ENCODE results near the gene ANKLE1.
"Not testable (repeated sequence)": the region's sequence is repeated elsewhere in the genome, so short reads cannot be mapped to it uniquely, and the experiment has no call there.

ANKLE1 gene

DNA sequence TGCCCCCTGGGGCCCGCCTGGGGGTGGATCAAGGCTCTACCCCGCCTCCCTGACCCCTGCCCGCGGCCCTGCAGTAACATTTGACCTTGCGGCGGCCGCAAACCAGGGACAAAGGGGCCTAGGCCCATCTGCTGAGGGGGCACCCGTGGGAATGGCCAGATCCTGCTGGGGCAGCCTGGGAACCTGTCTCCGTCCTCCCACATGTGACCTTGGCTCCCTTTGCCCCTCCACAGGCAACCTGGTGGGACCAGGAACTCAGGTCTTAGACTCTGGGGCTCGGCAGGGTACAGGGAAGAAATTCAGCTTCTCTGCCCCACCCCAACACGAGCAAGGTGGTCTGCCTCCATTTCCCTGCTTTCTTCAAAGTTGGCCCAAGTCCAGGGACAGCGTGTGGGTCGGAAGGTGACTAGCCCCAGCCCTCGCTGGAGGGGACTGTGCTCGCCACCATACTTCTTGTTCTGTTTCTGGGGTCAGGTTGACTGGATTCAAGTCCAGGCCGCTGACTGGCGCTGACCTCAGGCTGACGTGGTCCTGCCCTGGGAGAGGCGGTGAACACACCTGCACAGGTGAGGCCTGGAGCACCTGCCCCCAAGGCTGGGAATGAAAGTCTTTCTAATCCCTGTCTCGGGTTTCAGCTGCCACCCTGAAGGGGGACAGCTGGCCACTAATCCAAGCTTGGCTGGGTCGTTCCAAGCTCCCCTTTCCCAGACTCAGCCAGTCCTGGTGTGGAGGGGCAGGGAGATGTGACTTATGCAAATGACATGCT is 33.5 kb upstream of the ANKLE1 start:
- DNase-seq = no peak

DNA sequence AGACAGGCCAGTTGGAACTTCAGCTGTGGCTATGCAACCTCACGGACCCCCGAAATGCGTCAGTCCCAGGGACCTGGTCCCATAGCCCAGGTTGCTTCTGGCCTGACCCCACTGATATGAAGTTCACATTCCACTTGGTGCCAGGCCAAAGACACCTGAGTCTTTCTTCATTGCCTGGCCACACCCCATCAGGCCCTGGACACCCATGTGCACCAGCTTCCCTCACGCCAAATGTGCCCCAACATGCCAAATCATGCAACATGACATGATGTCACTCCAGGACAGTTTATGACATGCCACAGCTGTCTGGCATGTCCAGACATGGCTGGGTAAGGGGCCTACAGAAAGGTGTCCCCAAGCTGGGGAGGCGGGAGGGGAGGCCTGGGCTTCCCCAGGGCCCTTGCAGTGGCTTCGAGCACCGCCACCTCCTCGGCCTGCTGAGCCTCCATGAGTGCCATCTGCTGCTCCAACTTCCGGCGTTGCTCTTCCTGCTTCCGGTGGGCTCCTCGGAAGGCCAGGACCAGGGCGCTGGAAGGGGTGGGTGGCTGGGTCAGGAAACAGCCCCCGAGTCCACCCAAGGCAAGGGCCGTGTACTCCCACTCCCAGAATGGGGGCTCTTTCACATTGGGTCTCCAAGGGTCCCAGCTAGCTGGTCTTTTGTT is 31.7 kb upstream of the ANKLE1 start:
- no peak for DNase-seq

DNA sequence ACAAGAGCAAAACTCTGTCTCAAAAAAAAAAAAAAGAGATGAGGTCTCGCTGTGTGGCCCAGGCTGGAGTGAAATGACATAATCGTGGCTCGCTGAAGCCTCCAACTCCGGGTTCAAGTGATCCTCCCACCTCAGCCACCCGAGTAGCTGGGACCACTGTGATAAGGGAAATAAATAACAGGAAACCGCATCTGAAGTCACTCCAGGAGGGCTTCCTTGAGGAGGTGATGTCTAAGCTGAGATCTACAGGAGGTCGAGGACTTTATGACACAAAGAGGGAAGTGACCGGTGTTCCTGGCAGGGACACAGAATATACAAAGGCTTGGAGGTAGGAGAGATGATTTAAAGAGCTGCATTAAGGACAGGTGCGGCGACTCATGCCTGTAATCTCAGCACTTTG is 27.1 kb upstream of the ANKLE1 start:
- no peak for DNase-seq

DNA sequence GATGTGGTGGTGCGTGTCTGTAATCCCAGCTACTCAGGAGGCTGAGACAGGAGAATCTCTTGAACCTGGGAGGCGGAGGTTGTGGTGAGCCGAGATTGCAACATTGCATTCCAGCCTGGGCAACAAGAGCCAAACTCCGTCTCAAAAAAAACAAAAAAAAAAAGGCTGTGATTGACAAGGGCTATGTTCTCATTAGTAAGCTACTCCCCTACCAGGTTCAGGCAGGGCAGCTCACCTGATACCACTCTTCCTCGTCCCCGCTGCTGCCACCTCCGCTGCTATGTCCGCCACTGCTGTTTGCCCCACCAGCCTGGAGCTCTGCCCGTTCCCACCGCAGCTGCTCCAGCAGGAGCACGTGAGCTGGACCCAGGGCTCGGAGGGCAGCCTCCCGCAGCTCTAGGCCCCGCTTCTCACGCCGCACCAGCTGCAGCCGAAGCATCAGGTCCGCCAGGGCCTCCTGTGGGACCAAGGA is 26.5 kb upstream of the ANKLE1 start:
- DNase-seq = no peak

DNA sequence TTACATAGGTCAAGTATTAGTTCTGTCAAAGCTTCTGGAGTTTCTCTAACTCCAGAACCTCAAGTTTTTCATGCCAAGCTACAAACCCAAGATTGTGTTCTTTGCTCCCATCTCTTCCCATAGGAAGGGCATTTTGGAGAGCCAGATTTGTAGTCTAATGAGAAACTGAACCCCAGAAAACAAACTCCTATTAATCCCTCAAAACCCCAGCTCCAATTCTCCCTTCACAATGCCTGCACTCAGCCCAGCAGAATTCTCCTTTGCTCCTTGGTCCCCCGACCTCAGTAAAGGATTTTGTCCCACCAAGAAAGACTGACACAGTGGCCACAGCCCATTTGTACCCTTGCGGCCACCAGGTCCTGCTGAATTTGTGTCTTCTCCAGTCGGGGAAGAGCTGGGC is 25.6 kb upstream of the ANKLE1 start:
- DNase-seq = no peak

DNA sequence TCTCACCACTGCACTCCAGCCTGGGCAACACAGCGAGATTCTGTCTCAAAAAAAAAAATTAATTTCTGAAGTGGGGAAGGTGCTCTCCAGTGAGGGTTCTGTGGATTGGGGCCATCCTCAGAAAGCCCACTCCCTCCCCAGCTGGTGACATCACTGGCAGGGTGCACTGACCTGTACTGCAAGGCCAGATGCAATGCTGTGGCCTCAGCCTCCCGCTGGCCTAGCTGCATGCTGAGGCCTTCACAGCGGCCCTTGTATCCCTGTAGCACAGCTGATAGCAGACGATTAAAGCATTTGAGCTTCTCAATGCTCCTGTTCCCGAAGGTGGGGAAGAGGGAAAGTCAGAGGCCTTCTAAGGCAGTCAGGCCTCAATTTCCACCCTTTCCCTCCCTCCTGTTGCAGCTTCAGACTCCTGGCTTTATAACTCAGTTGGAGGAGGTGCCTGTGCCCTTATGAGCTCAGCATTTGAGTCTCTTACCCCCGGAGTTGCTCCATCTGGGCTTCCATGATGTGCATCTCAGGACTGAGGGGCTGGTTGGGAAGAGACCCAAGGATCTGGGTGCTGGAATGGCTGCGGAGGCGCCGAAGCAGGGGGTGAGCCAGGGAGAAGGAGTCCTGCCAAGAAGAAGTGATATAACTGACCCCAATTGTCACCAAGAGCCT is 22.5 kb upstream of the ANKLE1 start:
- DNase-seq = no peak

DNA sequence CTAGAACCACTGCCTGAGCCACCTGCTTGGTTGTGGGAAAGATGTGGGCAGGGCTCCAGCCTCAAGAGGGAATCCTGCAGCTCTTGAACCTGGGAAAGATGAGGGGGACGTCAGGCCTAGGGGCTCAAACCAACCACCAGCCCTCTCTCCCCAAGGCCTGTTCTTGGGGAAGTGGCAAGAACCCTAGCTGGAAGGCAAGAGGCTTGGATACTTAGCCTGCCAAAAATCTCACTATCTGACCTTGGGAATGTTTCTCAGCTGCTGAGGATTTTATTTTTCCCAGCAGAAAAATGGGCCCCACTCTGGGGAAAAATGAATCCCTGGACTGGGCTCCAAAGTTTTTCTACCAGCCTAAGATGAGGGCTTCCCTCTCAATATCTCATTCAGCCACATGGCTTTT is 21.8 kb upstream of the ANKLE1 start:
- DNase-seq = no peak

DNA sequence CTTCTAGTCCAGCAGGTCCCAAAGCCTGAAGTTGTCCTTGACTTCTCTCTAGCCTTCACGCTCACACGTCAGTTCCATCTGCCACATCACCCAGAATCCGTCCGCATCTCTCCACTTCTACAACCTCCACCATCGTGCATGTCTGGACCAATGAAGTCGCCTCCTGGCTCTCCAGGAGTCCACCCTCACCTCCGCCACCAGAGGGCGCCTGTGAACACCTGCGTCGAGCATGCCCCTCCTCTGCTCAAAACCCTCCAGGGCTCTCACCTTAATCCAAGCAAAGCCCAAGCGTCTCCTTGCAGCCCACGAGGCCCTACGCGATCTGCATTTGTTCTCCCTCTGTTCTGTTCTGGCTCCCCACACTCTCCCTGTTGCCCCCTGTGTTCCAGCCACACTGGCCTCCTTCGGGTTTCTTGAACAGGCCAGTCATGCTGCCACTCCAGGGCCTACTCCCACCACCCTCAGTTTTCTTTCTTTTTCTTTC is 20.8 kb upstream of the ANKLE1 start:
- peak; percentile 88 for DNase-seq

DNA sequence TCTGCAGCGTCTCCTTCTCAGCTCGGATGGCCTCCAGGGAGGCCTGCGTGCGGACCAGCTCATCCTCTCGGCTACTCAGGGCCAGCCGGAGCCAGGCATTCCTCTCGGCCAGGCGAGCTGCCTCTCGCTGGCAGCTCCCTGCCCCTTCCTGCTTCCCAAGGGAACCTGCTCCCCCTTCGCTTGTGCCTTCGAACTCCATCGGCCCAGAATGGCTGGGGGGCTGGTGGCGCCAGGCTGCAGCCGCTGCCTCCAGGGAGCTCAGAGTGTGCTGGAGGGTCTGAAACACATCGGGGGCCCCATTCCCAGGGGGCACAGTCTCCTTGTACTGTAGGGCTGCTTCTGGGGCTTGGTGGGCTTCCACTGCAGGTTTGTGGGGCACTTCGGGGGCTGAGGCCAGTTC is 19.1 kb upstream of the ANKLE1 start:
- DNase-seq = no peak

DNA sequence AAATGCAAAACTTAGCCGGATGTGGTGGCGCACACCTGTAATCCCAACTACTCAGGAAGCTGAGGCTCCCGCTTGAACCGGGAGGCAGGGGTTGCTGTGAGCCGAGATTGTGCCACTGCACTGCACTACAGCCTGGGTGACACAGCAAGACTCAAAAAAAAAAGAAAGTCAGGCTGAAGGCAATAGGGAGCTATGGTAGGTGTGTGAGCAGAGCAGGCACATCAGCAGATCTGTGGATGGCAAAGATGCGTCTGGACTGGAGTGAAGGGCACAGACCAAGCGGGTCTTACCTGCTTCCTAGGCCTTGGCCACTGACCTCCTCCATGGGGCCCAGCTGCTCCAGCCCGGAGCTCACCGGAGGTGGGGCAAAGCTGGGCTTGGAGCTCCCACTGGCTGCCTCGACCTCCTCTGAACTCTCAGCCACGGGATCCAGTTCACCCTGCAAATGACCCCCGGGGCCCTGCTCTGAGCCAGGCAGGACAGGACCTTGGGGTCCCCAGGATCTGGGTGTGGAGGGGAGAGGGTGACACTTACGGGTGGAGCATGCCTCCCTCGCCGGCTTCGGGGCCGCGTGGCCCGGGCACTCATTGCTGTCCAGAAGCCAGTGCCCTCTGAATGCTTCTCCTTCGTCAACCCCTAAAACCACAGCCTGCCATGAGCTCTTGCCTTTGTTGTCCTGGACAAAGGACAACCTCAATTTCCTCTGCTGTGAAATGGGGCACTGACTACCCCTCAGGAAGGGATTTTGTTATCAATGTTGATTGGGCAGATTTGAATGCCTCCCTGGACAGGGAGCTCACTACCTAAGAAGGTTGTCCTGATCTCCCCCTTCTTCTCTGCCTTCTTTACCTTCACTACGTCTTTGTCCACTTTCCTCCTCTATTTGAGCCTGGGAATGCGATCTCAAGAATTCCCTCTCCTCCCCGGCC is 17.7 kb upstream of the ANKLE1 start:
- no peak for DNase-seq

DNA sequence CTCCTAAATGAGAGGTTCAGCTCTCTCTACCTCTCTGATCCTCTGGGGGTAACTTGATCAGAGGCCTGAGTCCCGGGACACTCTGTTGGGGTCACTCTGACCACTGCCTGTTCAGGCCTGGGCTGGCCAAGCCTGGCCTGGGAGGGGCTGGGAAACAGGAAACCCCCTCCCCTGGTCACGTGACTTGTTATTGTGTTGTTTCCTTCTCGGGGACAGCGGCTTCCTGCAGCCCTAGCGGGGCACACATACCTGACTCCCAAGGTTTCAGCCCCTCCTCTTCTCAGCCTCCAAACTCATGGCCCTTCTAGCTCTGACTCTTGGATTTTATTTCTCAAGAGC is 17.1 kb upstream of the ANKLE1 start, which contains the start of gene USHBP1:
TSS of gene USHBP1 (minus strand) at position 105 of the 339 bp plus-strand sequence. CDS start 446 bp downstream, outside the sequence.
- no peak for DNase-seq

DNA sequence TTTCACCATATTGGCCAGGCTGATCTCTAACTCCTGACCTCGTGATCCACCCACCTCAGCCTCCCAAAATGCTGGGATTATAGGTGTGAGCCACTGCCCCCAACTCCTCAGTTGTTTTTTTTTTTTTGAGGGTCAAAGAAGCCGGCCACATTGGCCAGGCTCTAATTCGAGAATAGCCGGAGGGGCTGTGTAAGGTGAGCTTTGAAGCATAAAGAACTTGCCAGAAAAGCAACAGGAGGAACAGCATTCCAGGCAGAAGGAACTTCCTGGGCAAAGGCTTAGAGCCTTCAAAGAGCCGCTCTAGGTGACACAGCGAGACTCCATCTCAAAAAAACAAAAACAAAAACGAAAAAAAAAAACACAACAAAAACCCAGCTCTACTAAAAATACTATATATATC is 15.7 kb upstream of the ANKLE1 start:
- no peak for DNase-seq

DNA sequence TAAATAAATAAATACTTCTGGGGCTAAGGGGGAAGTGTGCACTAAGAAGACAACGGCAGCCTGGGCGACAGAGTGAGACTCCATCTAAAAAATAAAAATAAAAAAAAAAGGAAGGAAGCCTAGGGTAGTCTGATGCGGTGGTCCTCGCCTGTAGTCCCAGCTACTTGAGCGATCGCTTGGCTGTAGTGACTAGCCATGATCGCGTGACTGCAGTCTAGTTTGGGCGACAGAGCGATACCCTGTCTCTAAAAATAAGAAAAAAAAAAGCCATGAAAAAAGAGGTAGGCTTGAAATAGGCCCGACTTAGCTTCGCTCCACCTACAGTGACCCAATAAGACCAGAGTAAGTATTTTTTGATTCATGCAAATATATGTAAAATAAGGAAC is 15.1 kb upstream of the ANKLE1 start:
- no peak for DNase-seq

DNA sequence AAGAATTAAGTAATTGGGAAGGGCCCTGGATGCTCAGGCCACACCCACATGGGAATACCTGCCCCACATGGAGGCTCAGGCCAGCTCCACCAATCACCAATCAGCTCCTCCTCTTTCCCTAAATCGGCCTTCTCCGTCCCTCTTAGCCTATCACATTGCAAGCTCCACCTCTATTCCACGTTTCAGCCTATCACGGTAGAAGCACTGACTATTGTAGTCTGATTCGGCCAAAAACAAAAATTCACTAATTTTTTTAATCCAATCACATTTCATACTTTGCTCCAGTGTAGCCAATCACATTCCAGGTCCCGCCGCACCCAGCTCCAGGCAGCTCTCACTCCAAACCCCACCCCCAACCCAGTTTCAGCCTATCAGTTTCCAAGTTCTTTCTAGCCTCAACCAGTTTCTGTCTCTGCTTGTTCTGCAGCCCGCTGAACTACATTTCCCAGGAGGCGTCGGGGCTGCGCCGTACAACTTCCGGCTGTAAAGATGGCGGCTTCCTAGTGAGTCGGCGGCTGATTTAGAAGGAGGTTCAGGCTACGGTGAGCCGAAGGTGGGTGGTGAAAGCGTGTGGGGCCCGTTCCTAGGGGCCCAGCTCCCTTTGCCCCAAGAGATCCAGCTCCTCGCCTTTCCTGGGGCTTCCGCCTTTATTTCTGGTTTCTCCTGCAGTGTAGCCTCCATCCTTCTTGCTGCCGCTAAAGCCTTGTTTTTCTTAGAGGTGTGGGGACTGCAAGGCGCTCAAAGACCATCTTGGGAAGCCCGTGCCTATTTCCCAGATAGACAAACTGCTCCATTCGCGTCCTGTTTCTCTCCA is 14.5 kb upstream of the ANKLE1 start, which contains the start of gene BABAM1:
TSS of gene BABAM1 (plus strand) at position 469 of the 814 bp plus-strand sequence. CDS start 1,364 bp downstream, outside the sequence.
- peak; percentile 92 to 94 for DNase-seq

DNA sequence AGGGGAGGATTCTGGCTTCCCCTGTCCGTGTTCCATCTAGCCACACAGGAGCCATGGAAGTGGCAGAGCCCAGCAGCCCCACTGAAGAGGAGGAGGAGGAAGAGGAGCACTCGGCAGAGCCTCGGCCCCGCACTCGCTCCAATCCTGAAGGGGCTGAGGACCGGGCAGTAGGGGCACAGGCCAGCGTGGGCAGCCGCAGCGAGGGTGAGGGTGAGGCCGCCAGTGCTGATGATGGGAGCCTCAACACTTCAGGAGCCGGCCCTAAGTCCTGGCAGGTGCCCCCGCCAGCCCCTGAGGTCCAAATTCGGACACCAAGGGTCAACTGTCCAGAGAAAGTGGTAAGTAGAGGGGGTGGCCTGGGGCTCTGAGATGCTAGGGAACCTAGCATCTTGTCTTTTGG is 12.9 kb upstream of the ANKLE1 start:
- no peak for DNase-seq

DNA sequence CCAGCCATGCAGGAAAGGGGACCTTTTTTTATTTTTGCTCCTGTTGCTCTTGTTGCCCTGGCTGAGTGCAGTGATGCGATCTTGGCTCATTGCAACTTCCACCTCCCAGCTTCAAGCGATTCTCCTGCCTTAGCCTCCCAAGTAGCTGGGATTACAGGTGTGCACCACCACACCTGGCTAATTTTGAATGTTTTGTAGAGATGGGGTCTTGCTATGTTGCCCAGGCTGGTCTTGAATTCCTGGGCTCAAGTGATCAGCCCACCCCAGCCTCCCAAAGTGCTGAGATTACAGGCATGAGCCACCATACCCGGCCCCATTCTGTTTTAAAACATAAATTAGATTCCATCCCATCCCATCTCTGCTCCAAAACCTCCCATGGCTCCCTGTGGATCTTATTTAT is 6.8 kb upstream of the ANKLE1 start:
- not testable (repeated sequence) for DNase-seq

DNA sequence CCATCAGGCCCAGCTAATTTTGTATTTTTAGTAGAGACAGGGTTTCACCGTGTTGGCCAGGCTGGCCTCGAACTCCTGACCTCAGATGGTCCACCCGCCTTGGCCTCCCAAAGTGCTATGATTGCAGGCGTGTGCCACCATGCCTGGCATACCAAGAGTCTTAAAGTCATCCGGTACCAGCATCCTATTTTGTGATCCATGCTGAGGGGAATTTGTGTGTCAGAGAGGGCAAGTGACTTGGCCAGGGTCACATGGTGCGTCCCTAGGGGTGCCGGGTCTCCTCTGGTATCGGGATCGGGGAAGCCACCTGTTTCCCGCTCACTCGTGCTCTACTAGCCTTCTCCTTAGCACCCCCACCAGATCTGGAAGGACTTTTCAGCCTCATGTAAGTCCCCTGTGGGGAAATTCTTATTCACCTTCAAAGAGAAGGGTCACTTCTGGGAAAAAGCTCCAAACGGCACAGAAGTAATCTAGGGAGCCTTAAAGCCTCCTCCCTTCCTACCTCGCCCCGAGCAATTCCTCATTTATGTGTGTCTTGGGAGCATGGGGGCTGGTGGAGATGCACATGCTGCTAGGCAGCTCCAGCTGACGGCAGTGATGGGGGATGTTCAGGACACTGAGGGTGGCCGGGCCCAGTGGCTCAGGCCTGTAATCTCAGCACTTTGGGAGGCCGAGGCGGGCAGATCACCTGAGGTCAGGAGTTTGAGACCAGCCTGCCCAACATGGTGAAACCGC is 6.1 kb upstream of the ANKLE1 start:
- no peak for DNase-seq

DNA sequence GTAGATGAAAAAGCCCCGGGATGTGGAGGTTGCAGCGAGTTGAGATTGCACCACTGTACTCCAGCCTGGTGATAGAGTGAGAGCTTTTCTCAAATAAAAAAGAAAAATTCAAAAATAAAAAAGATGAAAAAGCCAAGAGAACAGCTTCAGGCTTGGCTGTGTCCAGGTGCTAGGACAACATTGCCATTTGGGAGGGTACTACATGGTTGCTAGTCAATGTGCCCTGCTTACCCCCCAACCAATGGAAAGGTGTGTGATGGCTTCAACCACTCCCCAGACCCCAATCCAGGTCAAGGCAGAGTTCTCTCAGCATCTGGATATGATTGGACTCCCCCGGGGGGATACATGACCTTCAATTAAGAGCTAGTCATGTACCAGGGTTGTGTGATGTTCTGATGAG is 2.3 kb upstream of the ANKLE1 start:
- DNase-seq = no peak

DNA sequence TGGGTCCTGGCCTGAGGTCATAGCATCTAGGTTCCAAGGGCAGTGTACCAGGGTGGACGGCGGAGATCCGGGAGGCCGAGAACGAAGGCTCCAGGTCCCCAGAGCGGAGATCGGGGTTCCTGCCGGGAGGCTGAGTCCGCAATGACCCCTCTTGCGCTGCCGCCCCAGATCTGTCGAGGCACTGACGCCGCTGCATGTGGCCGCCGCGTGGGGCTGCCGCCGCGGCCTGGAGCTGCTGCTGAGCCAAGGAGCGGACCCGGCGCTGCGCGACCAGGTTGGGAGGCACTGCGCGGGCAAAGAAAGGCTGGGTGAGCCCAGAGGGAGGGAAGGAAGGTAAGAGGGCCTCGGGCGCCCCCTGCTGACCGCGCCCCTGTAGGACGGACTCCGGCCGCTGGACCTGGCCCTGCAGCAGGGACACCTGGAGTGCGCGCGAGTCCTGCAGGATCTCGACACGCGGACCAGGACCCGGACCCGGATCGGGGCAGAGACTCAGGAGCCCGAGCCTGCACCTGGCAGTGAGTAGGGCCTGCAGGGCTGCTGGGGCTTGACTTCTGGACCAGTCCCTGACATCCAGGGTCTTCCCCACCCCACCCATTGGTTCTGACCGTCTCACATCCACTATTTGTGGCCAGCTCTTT is 906 bp downstream of the ANKLE1 start:
- peak; percentile 71 to 72 for DNase-seq

DNA sequence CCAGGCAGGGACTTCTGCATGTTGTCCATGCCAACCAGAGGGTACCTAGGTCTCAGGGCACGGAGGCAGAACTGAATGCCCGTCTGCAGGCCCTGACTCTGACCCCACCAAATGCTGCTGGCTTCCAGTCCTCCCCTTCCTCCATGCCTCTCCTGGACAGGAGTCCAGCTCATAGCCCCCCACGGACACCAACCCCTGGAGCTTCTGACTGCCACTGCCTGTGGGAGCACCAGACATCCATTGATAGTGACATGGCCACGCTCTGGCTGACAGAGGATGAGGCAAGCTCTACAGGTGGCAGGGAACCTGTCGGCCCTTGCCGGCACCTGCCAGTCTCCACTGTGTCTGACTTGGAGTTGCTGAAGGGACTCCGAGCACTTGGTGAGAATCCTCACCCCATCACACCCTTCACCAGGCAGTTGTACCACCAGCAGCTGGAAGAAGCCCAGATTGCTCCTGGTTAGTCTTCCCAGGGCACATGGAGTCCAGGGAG is 1.8 kb downstream of the ANKLE1 start:
- DNase-seq = no peak

Data from activated CD4-positive, alpha-beta T cell treated with anti-CD3 and anti-CD28 coated beads, Interleukin-2, amount 50 U/mL, for 4 hours (primary cell).